GM19468 (cell line): ENCODE data around the gene LTN1.

ENCODE experiments used
- ATAC-seq: cut with Tn5 transposase; IDR thresholded peaks from one replicate; pipeline ENCODE4 v1.9.1; 2021; ENCODE audit warnings: mild to moderate bottlenecking, moderate library complexity, moderate number of reproducible peaks; ENCODE audit not compliant: unreplicated experiment; ENCODE audit errors: extremely low read depth

Gene LTN1

DNA sequence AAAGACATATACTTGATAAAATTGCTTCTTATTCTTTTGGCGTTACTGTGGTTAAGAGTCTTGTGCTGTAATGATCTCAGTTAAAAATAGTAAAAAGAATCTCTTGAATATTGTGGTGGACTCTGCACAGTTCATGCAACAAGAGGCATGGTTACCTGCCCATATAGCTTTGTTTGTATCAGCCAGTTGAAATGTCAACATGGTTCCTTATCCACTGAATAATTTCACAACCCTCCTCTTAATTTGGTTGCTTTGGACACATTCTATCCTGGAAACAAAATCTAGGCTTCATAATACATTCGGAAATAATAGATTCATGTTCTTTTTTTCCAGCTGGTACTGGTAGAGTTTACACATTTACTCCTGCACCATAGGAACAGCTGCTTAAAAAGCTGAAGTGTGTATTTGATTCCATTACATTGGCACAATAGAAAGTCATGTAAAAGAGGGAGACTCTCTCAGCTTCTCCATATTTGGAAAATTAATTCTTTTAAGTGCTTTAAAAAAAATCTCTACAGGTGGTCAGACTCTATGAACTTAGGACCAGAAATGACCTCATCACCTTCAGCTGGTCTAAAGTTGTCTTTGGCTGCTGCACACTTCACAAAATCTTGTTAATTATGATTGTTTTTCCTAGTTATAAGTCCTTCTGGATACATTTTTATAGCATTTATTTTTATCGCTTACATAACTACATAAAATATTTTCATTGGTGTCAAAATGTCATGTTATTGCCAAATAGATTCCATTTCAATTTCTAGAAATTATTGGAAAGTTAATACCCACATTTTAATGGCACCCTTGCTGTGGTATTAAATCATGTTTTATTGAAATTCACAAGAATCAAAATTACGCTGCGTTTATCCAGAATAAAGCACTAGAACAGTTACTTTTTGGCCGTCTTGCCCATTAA lies 100.2 kb downstream of the LTN1 start:
- ATAC-seq, result no peak

GRCh38 chr21:28885853-28886177 lies 106.9 kb downstream of the LTN1 start:
- ATAC-seq, result no peak

DNA sequence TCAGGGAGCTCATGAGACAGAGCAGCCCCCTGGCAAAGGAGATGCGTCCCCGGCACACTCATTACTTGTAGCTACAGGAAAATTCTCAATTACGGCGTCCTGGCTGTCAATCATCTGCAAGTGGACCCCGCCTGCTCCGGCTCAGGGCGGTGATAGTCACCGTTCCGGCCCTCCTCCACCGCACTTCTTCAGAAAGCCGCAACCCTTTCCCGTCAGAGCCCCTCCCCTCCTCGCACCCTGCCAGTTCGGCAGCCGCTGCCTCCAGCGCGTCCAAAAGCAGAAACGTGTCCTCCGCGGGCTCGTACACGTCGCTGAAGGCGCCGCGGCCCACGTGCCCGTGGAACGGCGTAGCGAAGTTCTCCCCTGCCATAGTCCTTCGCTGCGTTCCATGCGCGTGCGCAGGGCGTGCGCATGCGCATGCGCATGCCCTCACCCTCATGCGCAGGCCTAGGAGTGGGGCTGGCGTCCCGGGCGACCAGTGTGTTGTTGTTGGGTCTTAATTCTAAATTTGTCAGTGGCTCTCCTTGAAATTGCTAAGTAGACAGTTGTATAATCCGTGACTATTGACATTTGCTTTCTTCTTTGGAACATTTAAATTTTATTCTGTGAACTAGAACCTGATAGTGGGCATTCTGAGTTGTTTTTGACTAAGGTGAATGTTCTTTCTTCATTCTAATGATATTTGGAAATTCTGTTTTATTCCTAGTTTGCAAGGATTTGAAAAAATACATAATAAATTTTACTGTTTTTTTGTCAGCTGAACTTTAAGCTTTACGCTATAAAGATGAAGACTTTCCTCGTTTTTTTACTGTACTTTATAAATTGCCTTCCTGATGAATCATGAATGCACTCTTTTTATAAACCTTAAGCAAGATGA lies 107.5 kb downstream of the LTN1 start:
- peak; percentile 94 for ATAC-seq

DNA sequence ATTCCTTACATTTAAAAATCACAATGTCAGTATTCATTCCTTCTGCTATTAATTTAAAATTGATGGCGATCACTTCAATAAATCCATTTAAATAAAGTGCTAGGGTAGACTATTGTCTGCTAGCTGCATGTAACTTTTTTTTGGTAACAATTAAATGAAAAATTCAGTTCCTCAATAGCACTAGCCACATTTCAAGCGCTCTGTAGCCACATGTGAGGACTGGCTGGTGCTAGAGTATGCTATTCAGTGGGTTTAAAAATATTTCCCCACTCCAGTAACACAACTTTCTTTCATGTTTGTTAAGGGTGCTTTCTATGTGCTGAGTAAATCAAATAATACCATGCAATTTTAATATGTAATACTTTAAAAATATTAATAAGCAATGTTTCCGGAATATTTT lies 108.2 kb downstream of the LTN1 start:
- no peak for ATAC-seq

GRCh38 chr21:28883931-28884330 lies 108.7 kb downstream of the LTN1 start:
- ATAC-seq, result no peak

DNA sequence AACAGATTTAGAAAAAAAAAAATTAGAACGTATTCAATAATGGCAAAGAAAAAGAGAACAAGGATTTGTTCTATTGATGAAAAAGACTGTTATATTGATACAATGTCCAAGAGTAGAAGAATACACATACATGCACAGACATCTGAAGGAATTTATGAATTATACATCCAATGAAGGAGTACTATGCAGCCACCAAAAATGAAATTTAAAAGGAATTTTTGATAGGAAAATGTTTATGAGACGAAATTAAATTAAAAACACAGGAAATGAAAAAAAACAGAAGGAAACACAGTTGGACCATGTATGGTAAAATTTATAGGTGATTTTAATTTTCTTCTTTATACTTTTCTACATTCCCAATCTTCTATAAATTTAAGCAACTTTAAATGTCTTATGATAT lies 110.3 kb downstream of the LTN1 start:
- ATAC-seq, result no peak
